ENCODE data around the gene GET4.

GET4 gene

DNA sequence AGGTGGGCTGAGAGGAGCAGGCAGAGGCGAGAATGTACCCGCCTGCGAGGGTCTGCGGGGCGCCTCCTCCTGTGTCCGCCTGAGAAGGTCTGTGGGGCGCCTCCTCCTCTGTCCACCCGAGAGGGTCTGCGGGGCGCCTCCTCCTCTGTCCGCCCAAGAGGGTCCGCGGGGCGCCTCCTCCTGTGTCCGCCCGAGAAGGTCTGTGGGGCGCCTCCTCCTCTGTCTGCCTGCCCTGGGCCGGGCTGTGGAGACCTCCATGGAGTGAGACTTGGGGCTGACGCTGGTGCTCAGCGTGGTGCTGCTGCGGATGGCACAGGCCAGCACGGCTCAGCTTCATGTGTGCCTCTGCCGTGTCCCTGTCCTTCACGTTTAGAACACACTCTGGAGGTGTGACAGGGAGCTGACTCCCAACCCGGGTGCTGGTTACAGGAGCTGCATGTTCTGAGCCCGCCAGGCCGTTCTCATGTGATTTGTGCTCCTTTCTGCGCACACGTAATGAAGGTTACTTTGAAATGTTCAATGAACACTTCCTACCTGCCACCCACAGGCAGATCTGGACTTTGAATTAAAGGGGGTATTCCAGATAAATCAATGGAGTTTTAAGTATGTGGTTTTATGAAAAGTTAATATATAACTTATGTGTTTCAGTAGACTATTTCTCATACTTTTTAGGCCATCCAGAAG lies 20.5 kb upstream of the GET4 start:
- H3K4me2 ChIP-seq (ENCODE audit: low read length): no peak overlapping the region
- H3K4me3 ChIP-seq (ENCODE audit: low read length): no peak overlapping the region
- H3K9ac ChIP-seq (ENCODE audit: low read length): no peak overlapping the region
- H3K27me3 ChIP-seq (ENCODE audit: low read depth, low read length): no peaks in the 10 kb centered on the region
- no peaks in the 10 kb centered on the region for H3K4me1 ChIP-seq (ENCODE audit: low read length)
- H4K20me1 ChIP-seq (ENCODE audit: insufficient read depth, low read length): no peaks in the 10 kb centered on the region
- H3K9me3 ChIP-seq (ENCODE audit: insufficient read depth, low read length): no peaks in the 10 kb centered on the region
- TF ChIP-seq, protein P1, sequence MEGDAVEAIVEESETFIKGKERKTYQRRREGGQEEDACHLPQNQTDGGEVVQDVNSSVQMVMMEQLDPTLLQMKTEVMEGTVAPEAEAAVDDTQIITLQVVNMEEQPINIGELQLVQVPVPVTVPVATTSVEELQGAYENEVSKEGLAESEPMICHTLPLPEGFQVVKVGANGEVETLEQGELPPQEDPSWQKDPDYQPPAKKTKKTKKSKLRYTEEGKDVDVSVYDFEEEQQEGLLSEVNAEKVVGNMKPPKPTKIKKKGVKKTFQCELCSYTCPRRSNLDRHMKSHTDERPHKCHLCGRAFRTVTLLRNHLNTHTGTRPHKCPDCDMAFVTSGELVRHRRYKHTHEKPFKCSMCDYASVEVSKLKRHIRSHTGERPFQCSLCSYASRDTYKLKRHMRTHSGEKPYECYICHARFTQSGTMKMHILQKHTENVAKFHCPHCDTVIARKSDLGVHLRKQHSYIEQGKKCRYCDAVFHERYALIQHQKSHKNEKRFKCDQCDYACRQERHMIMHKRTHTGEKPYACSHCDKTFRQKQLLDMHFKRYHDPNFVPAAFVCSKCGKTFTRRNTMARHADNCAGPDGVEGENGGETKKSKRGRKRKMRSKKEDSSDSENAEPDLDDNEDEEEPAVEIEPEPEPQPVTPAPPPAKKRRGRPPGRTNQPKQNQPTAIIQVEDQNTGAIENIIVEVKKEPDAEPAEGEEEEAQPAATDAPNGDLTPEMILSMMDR (IDR thresholded peaks at IDR 0.05; ENCODE audit: low read depth, low read length): no peak
- TF ChIP-seq EZH2phosphoT487 (IDR thresholded peaks at IDR 0.05; ENCODE audit: low read depth): no peak
- H3K79me2 ChIP-seq (ENCODE audit: low read length): no peaks in the 10 kb centered on the region
- H3K27ac ChIP-seq (ENCODE audit: low read length): no peak overlapping the region
- H3K36me3 ChIP-seq (replicated peaks; ENCODE audit: low read depth, low read length): peaks cover 8% of the 10 kb centered on the region
- no peak overlapping the region for H2AFZ ChIP-seq (ENCODE audit: low read depth, low read length)

DNA sequence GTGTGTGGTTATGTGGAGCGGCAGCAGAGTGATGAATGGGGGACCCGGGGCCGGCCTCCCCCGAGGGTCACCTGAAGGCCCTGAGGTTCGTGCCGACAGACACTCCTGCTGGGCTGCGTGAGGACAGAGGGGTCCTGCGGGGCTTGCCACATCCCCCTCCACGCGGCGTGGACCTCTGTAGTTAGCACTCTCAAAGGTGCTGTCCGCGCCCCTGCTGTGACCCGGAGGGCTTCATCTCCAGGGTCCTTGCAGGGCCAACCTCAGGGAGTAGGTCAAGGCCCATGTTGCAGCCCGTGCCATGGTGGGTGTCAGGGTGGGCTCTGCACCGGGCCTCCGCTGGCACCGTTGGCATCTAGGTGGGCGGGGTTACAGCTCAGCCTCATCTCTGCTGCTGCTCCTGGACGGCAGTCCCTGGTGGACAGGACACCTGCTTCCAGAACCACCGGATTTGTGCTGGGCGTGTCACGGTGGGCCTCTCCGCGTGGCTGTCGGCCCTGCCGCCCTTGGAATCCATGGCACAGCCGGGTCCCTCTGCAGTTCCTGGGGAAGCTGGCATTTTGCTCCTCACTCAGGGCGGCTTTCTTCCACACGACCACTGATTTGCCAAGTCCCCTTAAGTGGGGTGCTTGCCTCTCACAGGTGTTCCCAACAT lies 19.8 kb upstream of the GET4 start:
- Histone ChIP-seq H4K20me1 (ENCODE audit: insufficient read depth, low read length) (no peaks in the 10 kb centered on the region), H3K9ac (ENCODE audit: low read length) (no peak overlapping the region), H3K4me1 (ENCODE audit: low read length) (no peaks in the 10 kb centered on the region), H2AFZ (ENCODE audit: low read depth, low read length) (no peak overlapping the region), H3K27ac (ENCODE audit: low read length) (no peak overlapping the region), H3K9me3 (ENCODE audit: insufficient read depth, low read length) (no peaks in the 10 kb centered on the region), H3K27me3 (ENCODE audit: low read depth, low read length) (no peaks in the 10 kb centered on the region), H3K4me2 (ENCODE audit: low read length) (no peak overlapping the region), H3K4me3 (ENCODE audit: low read length) (no peak overlapping the region), H3K79me2 (ENCODE audit: low read length) (no peaks in the 10 kb centered on the region), H3K36me3 (replicated peaks; ENCODE audit: low read depth, low read length) (peaks cover 11% of the 10 kb centered on the region)
- no peak for TF ChIP-seq EZH2phosphoT487 (IDR thresholded peaks at IDR 0.05; ENCODE audit: low read depth)
- TF ChIP-seq, protein P1 (IDR thresholded peaks at IDR 0.05; ENCODE audit: low read depth, low read length): no peak

DNA sequence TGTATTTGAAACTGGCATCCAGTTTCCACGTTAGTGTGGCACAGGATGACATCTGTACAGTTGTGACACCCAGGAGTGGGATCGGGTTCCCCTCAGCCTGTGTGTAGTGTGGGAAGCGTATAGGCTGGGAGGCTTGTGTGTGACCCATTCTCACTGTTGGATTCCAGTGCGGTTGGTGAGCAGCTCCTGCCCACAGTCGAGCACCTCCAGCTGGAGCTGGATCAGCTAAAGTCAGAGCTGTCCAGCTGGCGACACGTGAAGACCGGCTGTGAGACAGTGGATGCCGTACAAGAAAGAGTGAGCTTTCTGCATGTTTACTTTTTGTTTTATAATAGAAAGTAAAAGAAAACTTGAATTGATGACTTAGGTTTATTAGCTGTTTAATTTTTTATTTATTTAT lies 18.7 kb upstream of the GET4 start:
- Histone ChIP-seq H3K27ac (ENCODE audit: low read length) (no peak overlapping the region), H3K27me3 (ENCODE audit: low read depth, low read length) (no peaks in the 10 kb centered on the region), H3K79me2 (ENCODE audit: low read length) (no peaks in the 10 kb centered on the region), H3K9ac (ENCODE audit: low read length) (no peak overlapping the region), H3K4me1 (ENCODE audit: low read length) (no peaks in the 10 kb centered on the region), H3K36me3 (replicated peaks; ENCODE audit: low read depth, low read length) (peaks cover 10% of the 10 kb centered on the region), H3K9me3 (ENCODE audit: insufficient read depth, low read length) (no peaks in the 10 kb centered on the region), H4K20me1 (ENCODE audit: insufficient read depth, low read length) (no peaks in the 10 kb centered on the region), H3K4me2 (ENCODE audit: low read length) (no peak overlapping the region), H3K4me3 (ENCODE audit: low read length) (no peak overlapping the region), H2AFZ (ENCODE audit: low read depth, low read length) (no peak overlapping the region)
- TF ChIP-seq EZH2phosphoT487 (IDR thresholded peaks at IDR 0.05; ENCODE audit: low read depth): no peak
- TF ChIP-seq, protein P1 (IDR thresholded peaks at IDR 0.05; ENCODE audit: low read depth, low read length): no peak

DNA sequence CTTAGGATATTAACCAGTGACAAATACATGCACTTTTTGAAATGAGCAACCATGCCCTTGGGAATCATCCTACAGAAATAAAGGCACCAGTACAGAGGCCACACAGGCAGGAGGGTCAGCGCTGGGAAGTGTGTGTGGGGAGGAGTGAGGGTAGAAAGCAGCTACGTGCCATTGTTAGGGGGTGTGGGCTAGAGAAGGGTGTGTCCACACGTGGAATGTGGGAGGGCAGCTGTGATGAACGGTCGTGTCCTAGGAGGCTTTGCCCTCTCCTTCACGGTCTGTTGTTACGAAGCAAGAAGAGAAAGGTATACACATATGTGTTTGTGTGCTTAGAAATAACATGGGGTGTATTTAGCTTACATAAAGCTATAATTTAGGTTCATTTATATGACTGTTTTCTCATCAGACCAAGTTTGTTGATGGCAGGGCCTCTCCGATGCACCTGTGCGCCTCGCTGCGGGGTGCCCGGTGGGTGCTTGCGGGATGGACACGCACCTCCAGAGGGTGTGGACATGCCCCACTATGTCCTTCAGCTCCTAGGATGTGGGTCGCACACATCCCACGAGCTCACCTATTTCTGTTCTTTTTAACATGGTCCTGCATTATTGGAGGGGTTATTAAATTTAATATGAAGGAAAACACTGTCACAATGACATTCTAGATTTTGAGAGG lies 16.9 kb upstream of the GET4 start:
- Histone ChIP-seq H3K36me3 (replicated peaks; ENCODE audit: low read depth, low read length) (peaks cover 8% of the 10 kb centered on the region), H3K27me3 (ENCODE audit: low read depth, low read length) (no peaks in the 10 kb centered on the region), H3K27ac (ENCODE audit: low read length) (no peak overlapping the region), H4K20me1 (ENCODE audit: insufficient read depth, low read length) (no peaks in the 10 kb centered on the region), H3K4me2 (ENCODE audit: low read length) (no peak overlapping the region), H3K4me3 (ENCODE audit: low read length) (no peak overlapping the region), H3K4me1 (ENCODE audit: low read length) (no peaks in the 10 kb centered on the region), H3K79me2 (ENCODE audit: low read length) (no peaks in the 10 kb centered on the region), H3K9ac (ENCODE audit: low read length) (no peak overlapping the region), H2AFZ (ENCODE audit: low read depth, low read length) (no peak overlapping the region), H3K9me3 (ENCODE audit: insufficient read depth, low read length) (no peaks in the 10 kb centered on the region)
- TF ChIP-seq, protein P1 (IDR thresholded peaks at IDR 0.05; ENCODE audit: low read depth, low read length): no peak
- TF ChIP-seq EZH2phosphoT487 (IDR thresholded peaks at IDR 0.05; ENCODE audit: low read depth): no peak
